ENCODE results near the gene KCNC3.

- TF ChIP-seq CTCF (conservative IDR thresholded peaks at IDR 0.05; ENCODE audit: low read length) (no peak), EZH2phosphoT487 (IDR thresholded peaks at IDR 0.05; ENCODE audit: borderline replicate concordance) (no peak)
These were observed 56.8 kb downstream of the KCNC3 start for GRCh38 chr19:50272263-50272897.

Measured in Loucy (cell line).